ENCODE data around the gene INPP5D. TPM values are rescaled to one million over a fixed set of nuclear protein-coding genes. Genes with fewer than 3 reads are reported as not detected.

The INPP5D gene
- total RNA-seq, 1 donor from 2014 or later = 14.7 TPM

DNA sequence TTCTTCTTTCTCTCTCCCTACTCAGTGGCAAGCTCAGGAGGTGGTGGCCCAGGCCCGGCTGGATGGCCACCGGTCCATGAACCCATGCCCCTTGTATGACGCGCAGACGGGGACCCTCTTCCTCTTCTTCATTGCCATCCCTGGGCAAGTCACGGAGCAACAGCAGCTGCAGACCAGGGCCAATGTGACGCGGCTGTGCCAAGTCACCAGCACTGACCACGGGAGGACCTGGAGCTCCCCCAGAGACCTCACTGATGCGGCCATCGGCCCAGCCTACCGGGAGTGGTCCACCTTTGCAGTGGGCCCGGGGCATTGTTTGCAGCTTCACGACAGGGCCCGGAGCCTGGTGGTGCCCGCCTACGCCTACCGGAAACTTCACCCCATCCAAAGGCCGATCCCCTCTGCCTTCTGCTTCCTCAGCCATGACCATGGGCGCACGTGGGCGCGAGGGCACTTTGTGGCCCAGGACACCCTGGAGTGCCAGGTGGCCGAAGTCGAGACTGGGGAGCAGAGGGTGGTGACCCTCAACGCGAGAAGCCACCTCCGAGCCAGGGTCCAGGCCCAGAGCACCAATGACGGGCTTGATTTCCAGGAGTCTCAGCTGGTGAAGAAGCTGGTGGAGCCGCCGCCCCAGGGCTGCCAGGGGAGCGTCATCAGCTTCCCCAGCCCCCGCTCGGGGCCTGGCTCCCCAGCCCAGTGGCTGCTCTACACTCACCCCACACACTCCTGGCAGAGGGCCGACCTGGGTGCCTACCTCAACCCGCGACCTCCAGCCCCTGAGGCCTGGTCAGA lies 25.9 kb upstream of the INPP5D start:
- DNase-seq (ENCODE audit: low read depth) (no peak), FAIRE-seq (no peak)
- peaks cover 9% of the 10 kb centered on the region for H3K4me1 ChIP-seq (ENCODE audit: insufficient read depth, low read length)
- TF ChIP-seq, protein P1, sequence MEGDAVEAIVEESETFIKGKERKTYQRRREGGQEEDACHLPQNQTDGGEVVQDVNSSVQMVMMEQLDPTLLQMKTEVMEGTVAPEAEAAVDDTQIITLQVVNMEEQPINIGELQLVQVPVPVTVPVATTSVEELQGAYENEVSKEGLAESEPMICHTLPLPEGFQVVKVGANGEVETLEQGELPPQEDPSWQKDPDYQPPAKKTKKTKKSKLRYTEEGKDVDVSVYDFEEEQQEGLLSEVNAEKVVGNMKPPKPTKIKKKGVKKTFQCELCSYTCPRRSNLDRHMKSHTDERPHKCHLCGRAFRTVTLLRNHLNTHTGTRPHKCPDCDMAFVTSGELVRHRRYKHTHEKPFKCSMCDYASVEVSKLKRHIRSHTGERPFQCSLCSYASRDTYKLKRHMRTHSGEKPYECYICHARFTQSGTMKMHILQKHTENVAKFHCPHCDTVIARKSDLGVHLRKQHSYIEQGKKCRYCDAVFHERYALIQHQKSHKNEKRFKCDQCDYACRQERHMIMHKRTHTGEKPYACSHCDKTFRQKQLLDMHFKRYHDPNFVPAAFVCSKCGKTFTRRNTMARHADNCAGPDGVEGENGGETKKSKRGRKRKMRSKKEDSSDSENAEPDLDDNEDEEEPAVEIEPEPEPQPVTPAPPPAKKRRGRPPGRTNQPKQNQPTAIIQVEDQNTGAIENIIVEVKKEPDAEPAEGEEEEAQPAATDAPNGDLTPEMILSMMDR (IDR thresholded peaks at IDR 0.05; ENCODE audit: insufficient read depth, low read depth, low read length) = no peak
- no peak for TF ChIP-seq EZH2 (IDR thresholded peaks at IDR 0.05; ENCODE audit: insufficient read depth, low read length)
- no peaks in the 10 kb centered on the region for H3K36me3 Mint-ChIP-seq (ENCODE audit: low read depth, unreplicated experiment)
- no peak overlapping the region for H3K4me2 ChIP-seq (ENCODE audit: low read length)
- H4K20me1 ChIP-seq (ENCODE audit: insufficient read depth, low read length) = no peaks in the 10 kb centered on the region
- H3K9me3 Mint-ChIP-seq (ENCODE audit: unreplicated experiment) = peaks cover 3% of the 10 kb centered on the region
- no peak overlapping the region for H3K4me3 ChIP-seq (ENCODE audit: insufficient read depth, low read depth, low read length)
- no peaks in the 10 kb centered on the region for H3K9me3 ChIP-seq (ENCODE audit: insufficient read depth, low read depth, low read length)
- H3K4me1 Mint-ChIP-seq (ENCODE audit: low read depth, unreplicated experiment) = peaks cover 7% of the 10 kb centered on the region
- H2AFZ ChIP-seq (ENCODE audit: low read depth, low read length) = no peak overlapping the region
- no peak overlapping the region for H3K9ac ChIP-seq (ENCODE audit: low read length)
- H3K79me2 ChIP-seq (ENCODE audit: insufficient read depth, low read length) = no peaks in the 10 kb centered on the region
- H3K27me3 Mint-ChIP-seq (ENCODE audit: low read depth, unreplicated experiment) = no peaks in the 10 kb centered on the region
- no peak overlapping the region for H3K4me3 Mint-ChIP-seq (ENCODE audit: unreplicated experiment)
- H3K36me3 ChIP-seq (ENCODE audit: insufficient read depth, low read length) = no peaks in the 10 kb centered on the region
- H3K27me3 ChIP-seq (ENCODE audit: insufficient read depth, low read length) = no peaks in the 10 kb centered on the region
- H3K27ac ChIP-seq (ENCODE audit: low read depth, low read length) = no peak overlapping the region
- no peak overlapping the region for H3K27ac Mint-ChIP-seq (ENCODE audit: unreplicated experiment)

DNA sequence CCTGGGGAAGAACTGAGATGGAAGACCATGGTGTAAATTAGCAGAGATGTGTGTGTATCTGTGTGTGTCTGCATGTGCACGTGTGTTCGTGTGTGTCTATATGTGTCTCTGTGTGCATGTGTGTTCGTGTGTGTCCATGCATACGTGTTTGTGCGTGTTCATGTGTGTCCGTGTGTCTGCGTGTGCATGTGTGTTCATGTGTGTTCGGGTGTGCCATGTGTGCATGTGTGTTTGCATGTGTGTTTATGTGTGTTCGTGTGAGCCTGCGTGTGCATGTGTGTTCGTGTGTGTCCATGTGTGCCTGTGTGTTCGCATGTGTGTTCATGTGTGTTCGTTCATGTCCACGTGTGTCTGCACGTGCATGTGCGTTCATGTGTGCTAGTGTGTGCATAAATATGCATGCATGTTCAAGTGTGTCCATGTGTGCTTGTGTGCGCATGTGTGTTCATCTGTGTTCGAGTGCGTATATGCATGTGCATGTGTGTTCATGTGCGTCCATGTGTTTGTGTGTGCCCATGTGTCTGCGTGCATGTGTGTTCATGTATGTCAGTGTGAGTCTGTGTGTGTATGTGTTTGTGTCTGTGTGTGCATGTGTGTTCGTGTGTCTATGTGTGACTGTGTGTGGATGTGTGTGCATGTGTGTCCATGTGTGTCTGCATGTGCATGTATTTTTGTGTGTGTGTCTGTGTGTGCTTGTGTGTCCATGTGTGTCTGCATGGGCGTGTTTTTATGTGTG lies 24.5 kb upstream of the INPP5D start:
- Histone ChIP-seq H3K27me3 (ENCODE audit: insufficient read depth, low read length) (no peaks in the 10 kb centered on the region), H3K9ac (ENCODE audit: low read length) (no peak overlapping the region), H3K27ac (ENCODE audit: low read depth, low read length) (no peak overlapping the region), H2AFZ (ENCODE audit: low read depth, low read length) (no peak overlapping the region), H3K79me2 (ENCODE audit: insufficient read depth, low read length) (no peaks in the 10 kb centered on the region), H3K36me3 (ENCODE audit: insufficient read depth, low read length) (no peaks in the 10 kb centered on the region), H3K4me2 (ENCODE audit: low read length) (no peak overlapping the region), H4K20me1 (ENCODE audit: insufficient read depth, low read length) (no peaks in the 10 kb centered on the region), H3K9me3 (ENCODE audit: insufficient read depth, low read depth, low read length) (no peaks in the 10 kb centered on the region), H3K4me1 (ENCODE audit: insufficient read depth, low read length) (peaks cover 9% of the 10 kb centered on the region), H3K4me3 (ENCODE audit: insufficient read depth, low read depth, low read length) (no peak overlapping the region)
- Mint-ChIP-seq H3K4me1 (ENCODE audit: low read depth, unreplicated experiment) (peaks cover 7% of the 10 kb centered on the region), H3K9me3 (ENCODE audit: unreplicated experiment) (peaks cover 3% of the 10 kb centered on the region), H3K36me3 (ENCODE audit: low read depth, unreplicated experiment) (no peaks in the 10 kb centered on the region), H3K27ac (ENCODE audit: unreplicated experiment) (no peak overlapping the region), H3K27me3 (ENCODE audit: low read depth, unreplicated experiment) (no peaks in the 10 kb centered on the region), H3K4me3 (ENCODE audit: unreplicated experiment) (no peak overlapping the region)
- DNase-seq (ENCODE audit: low read depth) = no peak
- peak; percentile 17 for FAIRE-seq
- peak; percentile 18 for TF ChIP-seq EZH2 (IDR thresholded peaks at IDR 0.05; ENCODE audit: insufficient read depth, low read length)
- TF ChIP-seq, protein P1 (IDR thresholded peaks at IDR 0.05; ENCODE audit: insufficient read depth, low read depth, low read length) = no peak
